ENCODE results near the gene ALDH1A1.

The ALDH1A1 gene

GRCh38 chr9:72936266-72936665, 16.6 kb downstream of the ALDH1A1 start:
- TF ChIP-seq ZSCAN4 (tag by site-specific recombination; IDR thresholded peaks at IDR 0.05) (no peak), ZNF830 (tag by site-specific recombination; IDR thresholded peaks at IDR 0.05; ENCODE audit: low read depth) (no peak), ATF2 (tag by site-specific recombination; IDR thresholded peaks at IDR 0.05; ENCODE audit: low read depth) (no peak), ZNF600 (tag by site-specific recombination; IDR thresholded peaks at IDR 0.05) (no peak), ZBTB8A (tag by site-specific recombination; IDR thresholded peaks at IDR 0.05) (no peak), ZNF248 (tag by site-specific recombination; IDR thresholded peaks at IDR 0.05) (no peak), EGR2 (tag by site-specific recombination; IDR thresholded peaks at IDR 0.05; ENCODE audit: low read depth) (no peak), ZNF571 (tag by site-specific recombination; IDR thresholded peaks at IDR 0.05) (no peak), KLF1 (tag by site-specific recombination; IDR thresholded peaks at IDR 0.05) (no peak), ZNF544 (tag by site-specific recombination; IDR thresholded peaks at IDR 0.05) (no peak), AEBP2 (tag by site-specific recombination; IDR thresholded peaks at IDR 0.05; ENCODE audit: borderline replicate concordance) (no peak), ZNF530 (tag by site-specific recombination; IDR thresholded peaks at IDR 0.05; ENCODE audit: low read depth) (no peak), INSM2 (tag by site-specific recombination; IDR thresholded peaks at IDR 0.05) (no peak), ZBTB11 (tag by site-specific recombination; conservative IDR thresholded peaks at IDR 0.05; ENCODE audit: low read depth) (no peak), ZNF2 (tag by site-specific recombination; IDR thresholded peaks at IDR 0.05) (no peak), ZNF175 (tag by site-specific recombination; IDR thresholded peaks at IDR 0.05) (no peak), PATZ1 (tag by site-specific recombination; IDR thresholded peaks at IDR 0.05) (no peak), ZNF677 (tag by site-specific recombination; IDR thresholded peaks at IDR 0.05) (no peak)
- POLR2A ChIA-PET: no interaction called here
- Histone ChIP-seq H3K36me3 (ENCODE audit: control insufficient read depth in 2 of 2, insufficient read depth in 1 of 2, low read length in 2 of 2) (no peaks in the 10 kb centered on the region), H3K4me3 (ENCODE audit: low read depth, low read length) (no peak overlapping the region), H3K9me3 (ENCODE audit: control insufficient read depth, insufficient read depth, low read depth, low read length) (no peaks in the 10 kb centered on the region), H3K27ac (ENCODE audit: extremely low read depth, low read depth, low read length) (no peak overlapping the region), H3K4me1 (ENCODE audit: control insufficient read depth, insufficient read depth, low read length) (no peaks in the 10 kb centered on the region)
- CTCF ChIA-PET: interaction anchor here (1.2 kb wide), 1 partner anchor 9 kb away, joined by 3 read pairs; no protein-coding TSS in a partner anchor

Data from HEK293 (cell line).